HG02943 (cell line): ENCODE data around the gene SEL1L.
A peak's percentile ranks its signal among the peaks of the same experiment; 100 is the strongest.
"Not testable (repeated sequence)": the region's sequence is repeated elsewhere in the genome, so short reads cannot be mapped to it uniquely, and the experiment has no call there.

Experiments
- ATAC-seq: cut with Tn5 transposase; IDR thresholded peaks from one replicate; pipeline ENCODE4 v1.9.1; 2021; ENCODE audit warnings: mild to moderate bottlenecking, low read depth, moderate library complexity; ENCODE audit not compliant: unreplicated experiment

The SEL1L gene

DNA sequence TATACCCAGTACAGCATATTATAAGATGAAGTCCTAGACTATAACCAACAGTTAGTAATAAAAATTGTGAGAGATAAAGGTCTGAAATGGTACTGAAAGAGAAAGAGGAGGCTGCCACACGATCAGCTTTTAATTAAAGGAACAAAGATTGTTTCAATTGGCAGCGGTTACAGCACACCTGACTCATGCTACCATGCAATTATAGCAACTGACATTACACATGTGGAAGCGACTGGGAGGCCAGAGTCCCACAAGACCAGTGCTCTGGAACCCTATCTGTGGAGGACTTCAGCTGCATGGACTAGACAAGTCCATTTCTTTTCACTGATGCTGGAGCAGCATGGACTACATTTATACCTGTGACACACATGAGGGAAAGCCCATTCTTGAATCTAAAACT is 55.2 kb downstream of the SEL1L start:
- no peak for ATAC-seq

DNA sequence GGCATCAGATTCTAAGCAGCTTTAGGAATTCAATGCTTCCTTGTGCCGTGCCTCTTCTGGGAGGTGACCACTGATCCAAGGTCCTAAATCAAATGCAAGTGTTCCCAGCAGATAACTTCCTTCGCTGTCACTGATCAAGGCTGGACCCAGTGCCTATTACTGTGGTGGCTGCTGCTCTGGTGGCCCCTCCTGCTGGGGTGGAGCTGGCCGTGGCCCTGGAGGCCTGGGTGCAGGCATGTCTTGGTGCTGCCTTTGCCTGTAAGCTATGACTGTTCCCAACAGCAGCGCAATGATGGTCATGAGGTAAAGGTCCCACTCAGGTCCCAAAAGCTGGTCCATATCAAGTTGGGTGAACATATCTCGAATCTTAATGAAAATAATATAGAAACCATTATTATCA is 56.8 kb downstream of the SEL1L start:
- ATAC-seq: no peak

DNA sequence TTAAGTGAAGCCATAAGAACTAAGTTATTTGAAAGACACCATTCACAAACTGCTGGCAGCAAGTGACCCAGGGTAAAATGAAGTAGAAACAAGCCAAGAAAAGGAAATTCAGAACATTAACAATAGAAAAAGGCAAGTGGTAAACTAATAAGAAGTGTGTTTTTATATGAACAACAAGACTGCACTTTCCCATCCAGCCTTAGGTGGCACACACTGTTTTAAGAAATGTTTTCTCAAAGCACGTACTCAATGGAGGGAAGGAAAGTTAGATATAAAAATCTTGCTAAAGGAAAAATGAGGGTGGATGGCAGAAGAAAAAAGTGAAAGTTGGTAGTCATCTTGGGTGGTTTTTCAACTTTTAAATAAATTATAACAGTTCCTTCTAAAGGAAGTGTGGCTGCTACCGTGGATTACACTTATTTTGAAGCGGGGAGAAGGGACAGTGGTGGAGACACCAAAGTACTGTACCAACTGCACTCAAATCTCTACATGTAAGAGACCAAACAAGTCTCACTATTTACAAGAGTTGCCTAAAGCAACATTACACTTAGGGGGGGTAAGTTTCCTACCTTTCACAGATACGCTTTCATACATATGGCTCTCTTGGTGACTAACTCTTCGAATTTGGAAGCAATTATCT is 58.8 kb downstream of the SEL1L start:
- no peak for ATAC-seq

DNA sequence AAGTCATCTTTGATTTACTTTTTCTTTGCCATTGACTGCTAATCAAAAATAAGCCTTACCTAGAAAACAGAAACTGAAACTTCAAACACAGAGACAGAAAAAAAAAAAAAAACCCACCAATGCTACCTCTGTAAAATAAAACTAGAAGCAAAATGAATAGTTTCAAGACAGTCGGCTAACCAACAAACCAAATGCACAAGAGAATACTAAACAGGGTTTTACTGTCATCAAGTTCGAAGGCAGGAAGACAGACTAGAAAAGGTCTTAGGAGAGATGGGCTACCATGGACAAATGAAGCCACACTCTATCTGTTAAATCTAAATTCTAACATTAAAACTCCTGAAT is 59.5 kb downstream of the SEL1L start:
- peak; percentile 58 for ATAC-seq

DNA sequence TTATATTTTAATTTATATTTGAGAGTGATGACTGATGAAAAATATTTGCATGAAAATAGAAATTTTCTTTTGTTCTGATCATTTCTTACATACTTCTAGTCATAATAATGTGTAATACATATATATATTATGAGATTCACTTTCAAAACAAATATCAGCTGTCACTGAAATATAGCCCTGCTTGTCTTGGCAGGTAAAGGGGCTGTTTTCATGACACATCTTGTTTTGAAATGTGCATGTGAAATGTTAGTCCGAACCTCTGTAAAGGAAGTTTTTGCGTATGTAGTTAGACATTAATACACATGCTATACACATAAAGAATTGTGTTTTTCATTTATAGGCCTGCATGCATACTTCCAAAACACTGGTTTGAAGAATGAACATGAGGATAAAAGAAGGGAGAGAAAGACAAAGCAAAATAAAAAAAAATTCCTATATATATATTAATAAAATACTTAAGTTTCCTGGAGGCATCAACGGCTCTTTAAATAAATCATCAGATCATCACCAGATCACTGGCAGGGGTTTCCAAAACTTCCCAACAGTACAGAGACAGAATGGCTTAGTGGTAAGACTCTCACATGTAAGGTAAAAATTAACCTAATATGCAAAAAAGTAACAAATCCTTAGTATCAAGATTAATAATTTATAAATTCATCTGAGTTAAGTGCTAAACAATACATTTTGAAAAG is 60.1 kb downstream of the SEL1L start:
- peak; percentile 35 for ATAC-seq

DNA sequence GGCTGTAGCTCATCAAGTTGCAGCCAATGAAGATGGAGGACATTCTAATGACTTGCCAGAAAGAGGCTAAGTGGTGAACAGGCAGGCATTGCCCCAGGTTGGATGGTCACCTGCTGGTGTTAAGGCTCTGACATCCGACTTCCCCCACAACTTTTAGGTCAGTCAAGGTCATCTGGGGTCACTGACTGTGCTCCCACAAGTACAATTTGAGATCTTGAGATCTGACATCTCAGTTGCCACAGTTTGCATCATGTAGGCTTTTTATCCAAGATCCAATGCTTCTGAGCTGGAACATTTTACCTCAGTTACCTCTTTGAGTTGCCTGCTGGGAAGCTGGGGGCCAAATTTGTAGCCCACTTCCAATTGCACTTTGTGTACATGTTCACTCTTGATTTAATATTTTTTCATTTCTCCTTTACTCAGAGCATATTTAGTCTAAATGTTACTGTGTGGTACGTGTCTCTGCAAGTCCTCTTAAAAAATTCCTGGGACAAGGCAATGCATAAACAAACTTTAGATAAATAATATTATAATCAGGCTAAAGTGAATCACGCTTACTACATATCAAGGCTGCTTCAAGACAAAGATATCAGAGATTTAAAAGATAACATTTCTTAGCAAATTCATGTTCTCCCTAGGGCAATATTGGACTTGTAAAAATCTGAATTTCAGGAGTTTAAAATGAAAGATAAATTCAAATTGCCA is 61.4 kb downstream of the SEL1L start:
- no peak for ATAC-seq

DNA sequence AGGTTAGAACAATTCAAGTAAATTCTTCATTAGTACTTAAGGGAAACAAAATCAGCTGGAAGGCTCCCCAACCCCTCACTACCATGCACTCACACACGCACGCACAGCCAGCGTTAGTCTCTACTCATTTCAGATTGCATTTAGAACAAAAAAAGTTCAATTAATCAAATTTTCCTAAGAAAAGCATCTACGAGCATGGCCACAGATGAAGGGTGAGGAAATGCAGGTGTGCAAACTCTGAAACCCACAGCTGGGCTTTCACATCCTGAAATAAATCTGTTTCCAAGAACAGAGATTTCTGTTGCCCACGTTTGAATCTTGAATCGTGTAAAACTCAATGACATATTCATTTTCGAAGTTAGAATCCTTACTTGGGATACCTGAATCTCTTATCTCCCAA is 62.6 kb downstream of the SEL1L start:
- ATAC-seq: peak; percentile 29

DNA sequence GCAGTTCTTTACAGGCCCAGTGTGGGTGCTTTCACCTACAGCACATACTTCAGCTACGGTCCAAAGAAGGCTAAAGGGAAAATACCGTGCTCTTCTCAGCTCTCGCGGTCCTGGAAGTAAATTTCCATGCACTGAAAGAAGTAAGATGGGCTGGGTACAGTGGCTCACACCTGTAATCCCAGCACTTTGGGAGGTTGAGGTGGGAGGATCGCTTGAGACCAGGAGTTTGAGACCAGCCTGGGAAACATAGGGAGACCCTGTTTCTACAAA is 63.2 kb downstream of the SEL1L start:
- peak; percentile 29 for ATAC-seq

DNA sequence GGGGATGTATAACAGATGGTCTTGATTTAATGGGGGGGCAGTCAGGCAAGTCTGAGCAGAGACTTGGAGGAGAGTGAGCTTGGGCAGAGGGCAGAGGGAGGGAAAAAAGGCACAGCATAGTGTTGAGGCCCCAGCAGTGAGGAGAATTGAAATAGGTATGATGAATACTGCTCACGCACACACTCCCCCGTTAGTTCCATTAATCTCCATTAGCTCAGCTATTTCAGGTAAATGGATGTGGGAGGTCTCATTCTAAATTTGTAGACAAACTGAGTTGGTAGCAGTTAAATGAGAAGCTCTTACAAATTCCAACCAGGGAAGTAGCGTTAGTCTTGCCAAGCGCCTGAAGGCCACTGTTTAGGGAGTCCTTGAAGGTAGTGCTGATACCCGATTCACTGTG is 66.8 kb downstream of the SEL1L start:
- ATAC-seq: no peak

DNA sequence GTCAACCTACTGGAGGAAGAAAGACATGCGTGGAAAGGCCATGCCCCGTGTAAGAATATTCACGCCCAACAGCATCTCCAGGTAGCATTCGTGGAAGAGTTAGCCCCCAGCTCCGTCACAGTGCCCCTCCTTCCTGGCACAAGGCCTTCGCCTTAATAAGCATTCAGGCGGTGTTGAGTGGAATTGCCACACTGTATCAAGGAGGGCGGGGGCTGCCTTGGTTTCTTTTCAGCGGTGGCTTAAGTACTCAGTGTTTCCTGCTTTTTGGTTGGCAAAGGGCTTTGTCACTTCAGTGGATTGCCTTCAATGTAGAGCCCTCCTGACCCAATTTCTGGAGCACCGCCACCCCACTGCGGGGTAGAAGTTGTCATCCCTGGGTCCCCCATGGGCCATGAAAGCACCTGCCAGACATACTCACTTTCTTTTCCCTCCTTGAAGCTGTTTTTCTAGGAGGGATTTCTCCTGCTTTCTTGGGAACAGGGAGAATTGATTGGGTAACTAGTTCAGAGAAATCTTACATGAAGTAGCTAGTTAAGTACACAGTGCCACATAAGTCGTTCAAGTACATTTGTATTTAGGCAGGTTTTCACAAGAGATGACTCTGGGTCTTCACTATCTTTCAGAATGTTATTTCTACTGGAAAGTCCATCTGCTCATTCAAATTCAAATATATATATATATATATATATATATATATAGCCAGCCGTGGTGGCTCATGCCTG is 68.0 kb downstream of the SEL1L start:
- no peak for ATAC-seq

DNA sequence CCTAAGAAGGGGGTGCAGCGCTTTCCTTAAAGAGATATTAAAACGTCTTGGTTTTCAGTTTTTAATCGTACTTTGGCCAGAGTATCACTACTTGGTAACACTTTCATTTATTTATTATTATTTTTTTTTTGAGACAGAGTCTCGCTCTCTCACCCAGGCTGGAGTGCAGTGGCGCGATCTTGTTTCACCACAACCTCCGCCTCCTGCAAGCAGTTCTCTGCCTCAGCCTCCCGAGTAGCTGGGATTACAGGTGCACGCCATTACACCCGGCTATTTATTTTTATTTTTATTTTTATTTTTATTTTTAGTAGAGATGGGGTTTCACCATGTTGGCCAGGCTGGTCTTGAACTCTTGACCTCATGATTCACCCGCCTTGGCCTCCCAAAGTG is 68.7 kb downstream of the SEL1L start:
- ATAC-seq: not testable (repeated sequence)

DNA sequence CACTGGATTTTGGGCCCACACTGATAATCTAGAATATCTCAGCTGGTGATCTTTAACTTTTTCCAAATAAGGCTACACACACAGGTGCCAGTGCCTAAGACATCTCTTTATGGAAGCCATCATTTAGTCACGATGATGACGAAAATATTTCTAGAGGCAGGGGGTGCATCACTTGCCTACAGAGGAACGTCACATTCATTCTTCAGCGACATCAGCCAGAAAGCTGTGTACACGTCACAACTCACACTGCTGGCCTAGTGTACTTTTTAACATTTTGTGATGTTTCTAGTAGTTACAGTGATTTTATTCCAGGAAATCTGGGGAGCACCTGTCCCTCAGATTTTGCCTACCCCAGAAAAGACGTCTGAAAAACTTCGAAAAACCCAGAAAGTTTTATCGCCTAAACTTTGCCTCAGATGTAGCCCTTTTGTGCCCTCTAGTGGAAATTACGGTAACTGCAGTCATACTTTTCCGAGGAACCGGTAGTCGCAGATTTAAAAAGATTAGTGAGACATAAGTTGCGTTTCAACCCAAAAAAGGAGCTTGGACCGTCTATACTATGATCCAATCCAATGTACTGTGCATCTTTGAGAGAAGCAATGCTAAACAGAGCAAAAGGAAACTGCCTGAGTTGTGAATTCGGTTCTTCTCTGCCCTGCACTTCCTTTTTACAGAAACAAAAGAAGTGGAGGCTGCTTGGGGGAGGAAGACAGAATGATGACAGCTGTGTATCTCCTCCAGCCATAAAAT is 69.2 kb downstream of the SEL1L start:
- ATAC-seq: peak; percentile 61

DNA sequence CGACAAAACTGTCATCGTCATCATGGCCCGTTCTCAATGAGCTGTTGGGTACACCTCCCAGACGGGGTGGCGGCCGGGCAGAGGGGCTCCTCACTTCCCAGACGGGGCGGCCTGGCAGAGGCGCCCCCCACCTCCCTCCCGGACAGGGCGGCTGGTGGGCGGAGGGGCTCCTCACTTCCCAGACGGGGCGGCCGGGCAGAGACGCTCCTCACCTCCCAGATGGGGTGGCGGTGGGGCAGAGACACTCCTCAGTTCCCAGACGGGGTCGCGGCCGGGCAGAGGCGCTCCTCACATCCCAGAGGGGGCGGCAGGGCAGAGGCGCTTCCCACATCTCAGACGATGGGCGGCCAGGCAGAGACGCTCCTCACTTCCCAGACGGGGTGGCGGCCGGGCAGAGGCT is 71.3 kb downstream of the SEL1L start:
- ATAC-seq: not testable (repeated sequence)

DNA sequence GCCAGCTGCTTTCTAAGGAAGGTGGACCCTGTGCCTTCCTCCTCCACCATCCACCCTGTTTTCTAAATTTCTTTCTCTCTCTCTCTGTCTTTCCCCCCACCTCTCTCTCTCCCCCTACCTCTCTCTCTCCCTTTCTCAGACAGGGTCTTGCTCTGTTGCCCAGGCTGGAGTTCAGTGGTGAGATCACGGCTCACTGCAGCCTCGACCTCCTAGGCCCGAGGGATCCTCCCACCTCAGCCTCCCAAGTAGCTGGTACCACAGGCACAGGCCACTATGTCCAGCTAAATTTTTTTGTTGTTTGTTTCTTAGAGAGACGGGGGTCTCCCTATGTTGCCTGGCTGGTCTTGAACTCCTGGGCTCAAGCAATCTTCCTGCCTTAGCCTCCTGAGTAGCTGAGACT is 73.7 kb downstream of the SEL1L start:
- no peak for ATAC-seq

DNA sequence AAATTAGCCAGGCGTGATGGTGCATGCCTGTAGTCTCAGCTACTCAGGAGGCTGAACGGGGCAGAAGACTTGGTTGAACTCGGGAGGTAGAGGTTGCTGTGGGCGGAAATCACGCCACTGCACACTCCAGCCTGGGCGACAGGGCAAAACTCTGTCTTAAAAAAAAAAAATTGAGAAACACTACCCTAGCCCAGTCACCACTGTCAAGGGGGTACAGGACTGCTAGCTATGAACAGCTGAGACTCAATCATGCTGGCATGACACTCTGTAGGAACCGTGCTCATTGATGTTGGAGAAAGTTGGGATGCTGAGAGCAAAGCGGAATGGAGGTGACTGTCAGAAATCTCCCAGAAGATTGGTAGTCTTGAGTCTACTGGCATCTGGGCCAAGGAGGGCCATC is 75.3 kb downstream of the SEL1L start:
- no peak for ATAC-seq

DNA sequence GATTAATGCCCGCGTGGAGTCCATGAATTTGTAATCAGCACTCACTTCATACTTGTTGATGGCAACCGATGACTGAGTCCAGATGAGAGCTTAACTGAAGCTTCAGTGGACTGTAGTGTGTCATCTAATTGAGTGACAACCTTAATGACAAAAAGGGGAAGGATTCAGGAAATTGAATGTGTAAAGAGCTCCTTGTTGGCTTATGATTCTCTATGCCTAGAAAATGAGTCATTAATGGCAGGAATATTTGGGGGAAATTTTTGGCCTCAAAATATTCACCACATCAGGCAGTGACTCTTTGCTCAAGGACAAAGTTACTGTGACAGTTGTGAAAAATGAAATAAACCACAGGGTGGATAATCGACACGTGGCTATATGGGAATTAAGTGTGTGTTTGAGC is 78.3 kb downstream of the SEL1L start:
- ATAC-seq: peak; percentile 14

DNA sequence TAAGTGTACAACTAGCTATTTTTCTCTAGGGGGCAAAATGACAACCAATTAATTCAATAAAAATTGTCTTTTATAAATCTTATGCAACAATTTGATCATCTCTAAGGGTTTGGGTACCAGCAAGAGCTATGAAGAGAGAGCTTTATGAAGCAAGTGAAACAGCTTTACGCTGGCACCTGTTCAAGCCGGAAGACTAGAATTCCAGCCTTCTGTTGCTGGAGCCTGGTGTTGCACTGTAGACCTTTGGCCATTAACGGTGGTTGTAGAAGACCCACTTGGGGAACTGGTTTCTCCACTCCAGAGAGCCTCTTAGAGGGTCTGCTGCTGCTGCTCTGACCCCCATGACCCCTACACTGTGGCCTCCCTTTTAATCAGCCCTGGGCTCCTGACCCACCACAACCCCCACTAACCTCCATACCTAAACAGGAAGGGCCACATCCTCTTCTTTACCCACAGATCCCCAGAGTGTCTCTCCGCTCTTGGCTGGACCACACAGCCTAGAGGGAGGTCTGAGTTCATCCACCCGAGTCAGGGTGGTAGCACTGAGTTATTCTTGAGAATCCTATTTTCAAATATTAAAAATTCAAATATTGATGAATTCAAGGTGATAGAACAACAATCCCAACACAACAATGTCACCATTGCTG is 79.0 kb downstream of the SEL1L start:
- ATAC-seq: peak; percentile 63

DNA sequence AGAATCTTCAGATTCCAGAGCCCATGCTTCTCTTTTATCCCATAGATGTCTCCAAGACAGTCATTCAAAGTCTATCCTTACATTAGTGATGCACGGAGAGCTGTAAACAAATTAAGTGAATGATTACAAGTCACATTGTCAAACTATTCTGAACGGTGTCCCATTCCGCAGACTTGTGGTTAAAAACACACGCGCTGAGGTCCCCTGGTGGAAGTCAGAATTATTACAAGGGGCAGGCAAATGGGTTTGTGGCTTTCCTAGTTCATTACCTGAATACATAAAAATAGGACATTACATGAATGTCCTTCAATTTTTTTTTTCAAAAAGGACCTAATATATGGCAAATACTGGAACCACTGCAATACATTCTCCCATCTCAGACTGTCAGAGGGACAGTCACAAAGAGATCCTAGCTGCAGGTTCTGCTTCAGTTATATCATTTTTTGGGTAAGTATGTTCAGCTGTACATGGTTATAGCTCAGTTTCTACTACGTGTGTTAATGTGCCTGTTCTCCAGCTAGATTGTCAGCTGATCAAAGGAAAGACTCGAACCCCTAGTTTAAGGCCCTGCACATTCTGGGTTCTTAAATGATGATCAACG is 80.4 kb downstream of the SEL1L start:
- peak; percentile 57 for ATAC-seq

DNA sequence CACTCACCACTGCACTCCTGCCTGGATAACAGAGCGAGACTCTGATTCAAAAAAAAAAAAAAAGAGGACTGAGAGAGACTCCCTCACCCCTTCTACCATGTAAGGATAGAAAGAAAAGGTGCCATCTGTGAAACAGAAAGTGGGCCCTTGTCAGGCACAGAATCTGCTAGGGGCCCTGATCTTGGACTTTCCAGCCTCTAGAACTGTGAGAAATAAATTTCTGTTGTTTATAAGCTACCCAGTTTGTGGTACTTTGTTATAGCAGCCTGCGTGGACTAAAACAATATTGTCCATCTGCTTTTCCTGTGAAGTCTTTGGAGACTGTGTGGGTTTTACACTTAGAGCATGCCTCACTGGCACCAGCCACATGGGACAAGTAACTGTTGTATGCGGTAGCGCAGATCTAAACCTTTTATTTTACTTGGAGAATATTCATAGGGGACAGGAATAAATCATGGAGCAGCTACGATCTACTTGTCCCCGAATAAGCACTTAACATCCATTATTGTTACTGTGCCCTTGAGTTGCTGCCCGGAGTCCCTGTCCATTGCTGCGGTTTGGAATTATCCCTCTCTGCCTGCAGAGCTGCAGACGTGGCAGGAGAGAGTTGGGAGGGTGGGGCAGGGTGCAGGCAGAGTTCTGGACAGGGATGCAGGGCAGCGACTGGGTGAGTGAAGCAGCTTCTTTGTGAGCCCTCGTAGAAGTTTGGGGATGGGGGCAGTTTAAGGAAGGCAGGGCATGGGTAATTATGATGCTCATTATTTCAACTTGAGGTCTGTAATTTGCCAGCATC is 81.1 kb downstream of the SEL1L start:
- ATAC-seq: no peak
